ENCODE data around the gene CTSV. TPM values are rescaled to one million over a fixed set of nuclear protein-coding genes. Genes with fewer than 3 reads are reported as not detected.
"Not testable (repeated sequence)": the region's sequence is repeated elsewhere in the genome, so short reads cannot be mapped to it uniquely, and the experiment has no call there.

CTSV gene
- total RNA-seq, 5 donors from 2014 or later (not counting 1 experiment from before 2014, with no cell fraction given) = 0.08 to 0.23 TPM; not detected in 3

DNA sequence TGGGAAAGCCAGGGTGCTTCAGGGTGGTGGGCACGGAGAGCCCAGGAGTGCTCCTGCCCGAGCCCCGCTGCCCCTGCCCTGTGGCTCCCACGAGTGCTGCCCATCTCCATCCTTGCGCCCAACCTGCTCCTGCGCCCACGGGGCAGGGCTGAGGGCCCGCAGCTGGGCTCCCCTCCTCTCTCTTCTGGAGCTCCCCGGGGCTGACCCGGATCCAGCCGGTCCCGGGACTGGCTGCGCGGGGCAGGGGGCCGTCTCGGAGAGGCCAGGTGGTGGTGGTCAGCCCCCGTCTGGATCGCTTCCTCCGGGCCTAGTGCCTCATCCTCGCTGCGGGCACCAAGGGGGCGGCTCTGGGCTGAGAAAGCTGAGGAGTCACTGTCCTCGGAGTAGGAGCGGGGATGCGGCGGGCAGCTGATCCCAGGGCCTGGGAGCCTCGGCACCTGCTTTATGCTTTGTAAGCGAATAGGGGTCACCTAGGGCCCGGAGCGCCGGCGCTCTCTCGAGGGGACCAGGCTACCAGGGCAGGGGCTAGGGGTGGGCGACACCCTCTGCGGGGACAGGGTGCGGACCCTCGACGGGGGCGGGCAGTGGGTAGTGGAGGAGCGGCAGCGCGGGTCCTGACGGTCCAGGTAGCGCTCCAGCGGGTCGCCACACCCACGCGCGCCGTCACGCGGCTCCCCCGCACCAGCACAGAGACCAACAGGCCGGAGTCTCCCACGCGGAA, 37.9 kb upstream of the CTSV start:
- H3K4me1 ChIP-seq (ENCODE audit: control insufficient read depth in 1 of 2, extremely low read depth in 1 of 2, insufficient read depth in 2 of 2, low read length in 2 of 2); DNase-seq; H3K4me3 ChIP-seq (ENCODE audit: control insufficient read depth in 1 of 2, extremely low read depth in 1 of 2, low read length in 1 of 2); H3K36me3 ChIP-seq (ENCODE audit: control insufficient read depth in 2 of 2, extremely low read depth in 1 of 2, insufficient read depth in 1 of 2, low read length in 1 of 2); H3K4me1 Mint-ChIP-seq; H3K9me3 ChIP-seq; H3K9me3 Mint-ChIP-seq; CTCF ChIA-PET; H3K27ac ChIP-seq (ENCODE audit: low read length); H3K36me3 Mint-ChIP-seq; POLR2A ChIA-PET; H3K4me3 Mint-ChIP-seq; ATAC-seq (replicated peaks in 1 of 4); H3K27ac Mint-ChIP-seq: not testable (repeated sequence)
- H3K27me3 ChIP-seq (replicated peaks in 1 of 2; ENCODE audit: control insufficient read depth in 2 of 2, extremely low read depth in 1 of 2, insufficient read depth in 2 of 2, low read length in 1 of 2) = peaks cover 5 to 40% of the 10 kb centered on the region in 2 experiments
- H3K27me3 Mint-ChIP-seq = peaks cover 57 to 68% of the 10 kb centered on the region in 2 donors
- WGBS (ENCODE audit: insufficient coverage) = 22% methylated on average over 47 of the region's 56 CpGs

DNA sequence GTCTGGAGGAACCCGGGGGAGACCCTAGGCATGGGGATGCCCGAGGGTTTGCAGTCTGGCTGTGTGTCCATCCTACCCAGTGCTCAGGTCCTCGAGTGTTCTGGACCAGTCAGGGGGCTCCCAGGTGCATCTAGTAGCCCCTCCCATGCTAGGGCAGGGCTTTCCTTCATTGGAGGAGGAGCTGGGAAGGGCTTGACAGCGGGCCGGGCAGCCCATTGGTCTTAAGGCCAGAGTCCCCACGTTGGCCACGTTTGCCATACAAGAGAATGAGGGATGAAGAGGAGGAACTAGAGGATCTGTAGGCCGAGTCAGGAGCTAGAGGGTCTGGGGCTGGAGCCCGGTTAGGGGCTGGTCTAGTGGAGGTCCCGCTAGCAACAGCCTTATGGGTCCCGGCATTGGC, 37.3 kb upstream of the CTSV start:
- H3K4me1 ChIP-seq (ENCODE audit: control insufficient read depth in 1 of 2, extremely low read depth in 1 of 2, insufficient read depth in 2 of 2, low read length in 2 of 2) = no peaks in the 10 kb centered on the region
- WGBS (ENCODE audit: insufficient coverage) = 22% methylated on average over 11 of the region's 11 CpGs
- H3K36me3 Mint-ChIP-seq = no peaks in the 10 kb centered on the region
- no peak overlapping the region for H3K4me3 ChIP-seq (ENCODE audit: control insufficient read depth in 1 of 2, extremely low read depth in 1 of 2, low read length in 1 of 2)
- H3K27ac ChIP-seq (ENCODE audit: low read length) = no peak overlapping the region
- CTCF ChIA-PET = no interaction called here
- H3K27me3 ChIP-seq (replicated peaks in 1 of 2; ENCODE audit: control insufficient read depth in 2 of 2, extremely low read depth in 1 of 2, insufficient read depth in 2 of 2, low read length in 1 of 2) = peaks cover 5 to 40% of the 10 kb centered on the region in 2 experiments
- POLR2A ChIA-PET = no interaction called here
- H3K4me1 Mint-ChIP-seq = peaks cover 0 to 5% (median 0%) of the 10 kb centered on the region in 3 donors
- no peaks in the 10 kb centered on the region for H3K9me3 ChIP-seq
- no peak overlapping the region for H3K4me3 Mint-ChIP-seq
- H3K36me3 ChIP-seq (ENCODE audit: control insufficient read depth in 2 of 2, extremely low read depth in 1 of 2, insufficient read depth in 1 of 2, low read length in 1 of 2) = no peaks in the 10 kb centered on the region
- H3K27ac Mint-ChIP-seq = no peak overlapping the region
- ATAC-seq (replicated peaks in 1 of 4) (no peak), DNase-seq (no peak)
- peaks cover 0 to 4% (median 0%) of the 10 kb centered on the region in 3 donors for H3K9me3 Mint-ChIP-seq
- H3K27me3 Mint-ChIP-seq = peaks cover 58 to 72% of the 10 kb centered on the region in 2 donors

DNA sequence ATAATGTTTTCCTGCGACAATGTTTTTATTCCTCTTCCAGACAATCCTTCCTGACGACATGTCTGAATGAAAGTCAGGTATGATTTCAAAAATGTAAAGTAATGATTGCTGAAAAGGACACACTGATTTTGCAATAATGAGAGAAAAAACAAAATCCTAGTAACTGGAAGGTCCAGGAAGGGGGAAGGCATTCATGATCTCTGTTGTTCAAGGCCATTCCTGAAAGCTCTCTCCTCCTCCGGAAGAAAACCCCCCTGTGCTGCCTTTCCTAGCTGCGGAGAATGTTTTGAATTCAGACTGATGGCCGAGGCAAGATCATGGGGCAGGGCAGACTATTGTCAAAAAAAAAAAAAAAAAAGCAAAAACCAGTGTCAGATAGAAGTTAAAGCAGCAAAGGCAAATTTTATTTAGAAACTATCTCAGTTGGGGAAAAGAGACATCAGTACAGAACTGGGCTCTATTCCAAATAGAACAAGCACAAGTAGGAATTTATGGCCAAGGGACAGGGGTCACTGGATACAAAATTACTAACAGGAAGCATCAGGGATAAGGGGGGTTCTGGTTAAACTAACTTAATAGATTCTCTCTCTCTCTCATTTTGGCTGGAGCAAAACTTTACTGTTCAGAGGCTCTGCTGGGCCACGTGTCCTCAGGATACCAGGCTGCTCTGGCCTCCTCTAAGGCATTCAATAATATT, 36.5 kb upstream of the CTSV start:
- Histone ChIP-seq H3K4me1 (ENCODE audit: control insufficient read depth in 1 of 2, extremely low read depth in 1 of 2, insufficient read depth in 2 of 2, low read length in 2 of 2) (no peaks in the 10 kb centered on the region), H3K4me3 (ENCODE audit: control insufficient read depth in 1 of 2, extremely low read depth in 1 of 2, low read length in 1 of 2) (no peak overlapping the region), H3K27ac (ENCODE audit: low read length) (no peak overlapping the region), H3K36me3 (ENCODE audit: control insufficient read depth in 2 of 2, extremely low read depth in 1 of 2, insufficient read depth in 1 of 2, low read length in 1 of 2) (no peaks in the 10 kb centered on the region), H3K27me3 (replicated peaks in 1 of 2; ENCODE audit: control insufficient read depth in 2 of 2, extremely low read depth in 1 of 2, insufficient read depth in 2 of 2, low read length in 1 of 2) (peaks cover 5 to 43% of the 10 kb centered on the region in 2 experiments), H3K9me3 (no peaks in the 10 kb centered on the region)
- no peak overlapping the region for H3K4me3 Mint-ChIP-seq
- H3K27me3 Mint-ChIP-seq = peaks cover 53 to 68% of the 10 kb centered on the region in 2 donors
- WGBS (ENCODE audit: insufficient coverage) = no CpG with 5 or more reads among the region's 6 CpGs
- H3K36me3 Mint-ChIP-seq = no peaks in the 10 kb centered on the region
- ATAC-seq (replicated peaks in 1 of 4) (no peak), DNase-seq (no peak)
- ChIA-PET POLR2A (no interaction called here), CTCF (no interaction called here)
- peaks cover 0 to 5% (median 0%) of the 10 kb centered on the region in 3 donors for H3K4me1 Mint-ChIP-seq
- peak overlapping the region in 1 of 2 donors; percentile 11 for H3K27ac Mint-ChIP-seq
- no peaks in the 10 kb centered on the region for H3K9me3 Mint-ChIP-seq

DNA sequence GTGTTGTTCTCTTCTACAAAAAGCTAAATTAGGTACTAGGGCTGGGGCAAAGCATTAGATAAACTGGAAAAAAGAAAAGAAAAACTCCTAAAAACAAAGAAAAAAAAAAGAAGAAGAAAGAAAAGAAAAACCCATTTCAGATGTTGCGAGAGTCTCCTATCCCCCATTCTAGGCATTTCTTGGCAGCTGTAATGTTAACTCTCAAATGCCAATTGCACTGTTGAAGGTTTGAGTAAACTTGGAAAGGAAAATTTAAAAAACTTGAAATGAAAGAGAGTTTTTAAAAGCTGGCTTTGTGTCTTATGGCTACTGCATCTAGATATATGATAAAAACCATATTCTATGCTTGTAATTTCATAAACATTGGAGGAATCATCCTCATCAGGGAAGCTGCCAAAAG, 34.6 kb upstream of the CTSV start:
- H3K4me3 ChIP-seq (ENCODE audit: control insufficient read depth in 1 of 2, extremely low read depth in 1 of 2, low read length in 1 of 2) = no peak overlapping the region
- H3K9me3 Mint-ChIP-seq = no peaks in the 10 kb centered on the region
- peaks cover 0 to 5% (median 0%) of the 10 kb centered on the region in 3 donors for H3K4me1 Mint-ChIP-seq
- no peak for DNase-seq
- H3K9me3 ChIP-seq = no peaks in the 10 kb centered on the region
- CTCF ChIA-PET = interaction anchor here in 1 of 2 donors (0.7 kb wide), 1 partner anchor 217 kb away, joined by 3 read pairs; no protein-coding TSS in a partner anchor
- no peaks in the 10 kb centered on the region for H3K4me1 ChIP-seq (ENCODE audit: control insufficient read depth in 1 of 2, extremely low read depth in 1 of 2, insufficient read depth in 2 of 2, low read length in 2 of 2)
- ATAC-seq (replicated peaks in 1 of 4) = no peak
- no peaks in the 10 kb centered on the region for H3K36me3 Mint-ChIP-seq
- H3K27ac ChIP-seq (ENCODE audit: low read length) = no peak overlapping the region
- peaks cover 39 to 52% of the 10 kb centered on the region in 2 donors for H3K27me3 Mint-ChIP-seq
- H3K36me3 ChIP-seq (ENCODE audit: control insufficient read depth in 2 of 2, extremely low read depth in 1 of 2, insufficient read depth in 1 of 2, low read length in 1 of 2) = no peaks in the 10 kb centered on the region
- POLR2A ChIA-PET = no interaction called here
- peaks cover under 1 to 40% of the 10 kb centered on the region in 2 experiments for H3K27me3 ChIP-seq (replicated peaks in 1 of 2; ENCODE audit: control insufficient read depth in 2 of 2, extremely low read depth in 1 of 2, insufficient read depth in 2 of 2, low read length in 1 of 2)
- H3K27ac Mint-ChIP-seq = no peak overlapping the region
- WGBS (ENCODE audit: insufficient coverage) = no CpG with 5 or more reads among the region's 1 CpG
- no peak overlapping the region for H3K4me3 Mint-ChIP-seq

DNA sequence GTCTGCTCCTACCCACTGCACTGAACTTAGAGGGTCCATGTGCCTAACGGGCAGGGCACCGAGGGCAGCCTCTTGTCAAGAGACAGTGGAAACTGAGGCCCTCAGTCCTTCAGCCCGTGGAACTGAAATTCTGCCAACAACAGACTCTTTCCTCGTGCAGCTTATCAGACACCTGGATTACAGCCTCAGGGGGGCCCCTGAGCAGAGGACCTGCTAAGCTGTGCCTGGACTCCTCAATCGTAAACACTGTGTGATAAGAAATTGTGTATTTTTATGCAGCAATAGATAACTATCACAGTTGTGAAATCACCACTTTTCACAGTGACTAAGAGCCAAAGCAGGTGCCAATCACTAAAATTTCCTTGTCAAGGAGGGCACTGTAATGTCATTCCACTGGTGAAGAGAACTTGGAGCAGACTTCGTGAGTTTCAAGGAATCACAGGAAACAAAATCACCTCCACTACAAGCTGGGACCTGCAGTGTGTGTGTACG, 33.4 kb upstream of the CTSV start:
- ATAC-seq (replicated peaks in 1 of 4) (no peak), DNase-seq (no peak)
- H3K9me3 Mint-ChIP-seq = no peaks in the 10 kb centered on the region
- no peaks in the 10 kb centered on the region for H3K36me3 ChIP-seq (ENCODE audit: control insufficient read depth in 2 of 2, extremely low read depth in 1 of 2, insufficient read depth in 1 of 2, low read length in 1 of 2)
- no peaks in the 10 kb centered on the region for H3K4me1 ChIP-seq (ENCODE audit: control insufficient read depth in 1 of 2, extremely low read depth in 1 of 2, insufficient read depth in 2 of 2, low read length in 2 of 2)
- no peak overlapping the region for H3K27ac ChIP-seq (ENCODE audit: low read length)
- H3K4me3 ChIP-seq (ENCODE audit: control insufficient read depth in 1 of 2, extremely low read depth in 1 of 2, low read length in 1 of 2) = no peak overlapping the region
- no peaks in the 10 kb centered on the region for H3K36me3 Mint-ChIP-seq
- no peaks in the 10 kb centered on the region for H3K9me3 ChIP-seq
- H3K27me3 ChIP-seq (replicated peaks in 1 of 2; ENCODE audit: control insufficient read depth in 2 of 2, extremely low read depth in 1 of 2, insufficient read depth in 2 of 2, low read length in 1 of 2) = peaks cover 0 to 28% of the 10 kb centered on the region in 2 experiments
- peaks cover 0 to 5% (median 0%) of the 10 kb centered on the region in 3 donors for H3K4me1 Mint-ChIP-seq
- H3K27ac Mint-ChIP-seq = no peak overlapping the region
- H3K4me3 Mint-ChIP-seq = no peak overlapping the region
- H3K27me3 Mint-ChIP-seq = peaks cover 42 to 44% of the 10 kb centered on the region in 2 donors
- POLR2A ChIA-PET = no interaction called here
- WGBS (ENCODE audit: insufficient coverage) = 74% methylated on average over 3 of the region's 7 CpGs
- CTCF ChIA-PET = no interaction called here

DNA sequence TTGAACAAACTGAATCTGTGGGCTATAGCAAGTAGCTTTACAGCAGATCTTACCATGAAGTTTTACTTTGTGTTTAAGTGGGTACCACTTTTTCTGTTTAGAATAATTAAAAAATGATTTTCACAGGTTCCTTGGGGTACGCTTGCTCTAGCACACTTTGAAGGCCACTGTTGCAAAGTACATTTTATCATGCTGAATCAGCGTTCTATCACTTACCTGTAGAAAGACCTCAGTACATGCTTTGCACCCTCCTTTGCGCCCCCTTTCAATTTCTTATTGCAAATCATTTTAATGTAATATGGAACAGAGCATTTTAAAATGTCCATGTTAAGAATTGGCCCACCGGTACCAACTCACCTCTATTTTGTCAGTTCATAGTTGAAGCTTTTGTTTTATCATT, 31.4 kb upstream of the CTSV start:
- peaks cover 0 to 10% of the 10 kb centered on the region in 2 experiments for H3K27me3 ChIP-seq (replicated peaks in 1 of 2; ENCODE audit: control insufficient read depth in 2 of 2, extremely low read depth in 1 of 2, insufficient read depth in 2 of 2, low read length in 1 of 2)
- H3K27ac Mint-ChIP-seq; H3K27ac ChIP-seq (ENCODE audit: low read length); H3K36me3 ChIP-seq (ENCODE audit: control insufficient read depth in 2 of 2, extremely low read depth in 1 of 2, insufficient read depth in 1 of 2, low read length in 1 of 2); H3K9me3 ChIP-seq; CTCF ChIA-PET; H3K4me1 Mint-ChIP-seq; ATAC-seq (replicated peaks in 1 of 4); DNase-seq; H3K36me3 Mint-ChIP-seq; H3K4me3 ChIP-seq (ENCODE audit: control insufficient read depth in 1 of 2, extremely low read depth in 1 of 2, low read length in 1 of 2); H3K4me1 ChIP-seq (ENCODE audit: control insufficient read depth in 1 of 2, extremely low read depth in 1 of 2, insufficient read depth in 2 of 2, low read length in 2 of 2); POLR2A ChIA-PET; H3K4me3 Mint-ChIP-seq: not testable (repeated sequence)
- H3K9me3 Mint-ChIP-seq = peaks cover 8 to 11% (median 10%) of the 10 kb centered on the region in 3 donors
- H3K27me3 Mint-ChIP-seq = peaks cover 36% of the 10 kb centered on the region in 2 donors
- no CpG with 5 or more reads among the region's 4 CpGs for WGBS (ENCODE audit: insufficient coverage)

Measured in T-cell (primary cell).